ENCODE measurements around the gene ANO9. TPM values are rescaled to one million over a fixed set of nuclear protein-coding genes. Genes with fewer than 3 reads are reported as not detected.

Gene ANO9
- total and polyA plus RNA-seq, 8 donors, result 5.7 to 208 (median 31.6) TPM

- Histone ChIP-seq H3K27ac (no peak overlapping the region), H3K9me3 (no peaks in the 10 kb centered on the region), H3K4me3 (no peak overlapping the region), H3K36me3 (peaks cover 0 to 9% (median 3%) of the 10 kb centered on the region in 4 donors), H3K27me3 (peaks cover 0 to 24% (median 0%) of the 10 kb centered on the region in 3 donors), H3K4me1 (no peaks in the 10 kb centered on the region)
- WGBS, 5 donors, result 65 to 73% (median 73%) methylated on average over 4 to 25 of the region's 25 CpGs
- no peak for DNase-seq
- intact Hi-C loops (cut with DNase I; ENCODE audit: low total_unique reads), result no loop called here
- no peak for TF ChIP-seq EP300 (IDR thresholded peaks at IDR 0.05)
- TF ChIP-seq CTCF (IDR thresholded peaks at IDR 0.05), result no peak
These were observed 11.8 kb downstream of the ANO9 start for GRCh38 chr11:429931-430456.

GRCh38 chr11:429391-429790 lies 12.4 kb downstream of the ANO9 start:
- intact Hi-C loops (cut with DNase I; ENCODE audit: low total_unique reads), result no loop called here
- H3K36me3 ChIP-seq, result peaks cover 0 to 9% (median 3%) of the 10 kb centered on the region in 4 donors
- TF ChIP-seq POLR2AphosphoS5 (IDR thresholded peaks at IDR 0.05) (no peak), CTCF (IDR thresholded peaks at IDR 0.05) (no peak), POLR2A (IDR thresholded peaks at IDR 0.05) (no peak), EP300 (IDR thresholded peaks at IDR 0.05) (no peak)
- H3K4me1 ChIP-seq, result no peaks in the 10 kb centered on the region
- H3K9me3 ChIP-seq, result no peaks in the 10 kb centered on the region
- H3K27me3 ChIP-seq, result peaks cover 0 to 24% (median 0%) of the 10 kb centered on the region in 3 donors
- no peak overlapping the region for H3K27ac ChIP-seq
- no peak overlapping the region for H3K4me3 ChIP-seq
- 86 to 94% (median 91%) methylated on average over 23 to 27 of the region's 27 CpGs for WGBS, 5 donors
- no peak for DNase-seq

GRCh38 chr11:428295-428694 lies 13.5 kb downstream of the ANO9 start:
- H3K4me1 ChIP-seq, result no peaks in the 10 kb centered on the region
- no peaks in the 10 kb centered on the region for H3K9me3 ChIP-seq
- 93 to 96% (median 94%) methylated on average over 21 to 24 of the region's 24 CpGs for WGBS, 5 donors
- no peak overlapping the region for H3K27ac ChIP-seq
- peaks cover 0 to 34% (median 0%) of the 10 kb centered on the region in 3 donors for H3K27me3 ChIP-seq
- DNase-seq, result no peak
- no peak overlapping the region for H3K4me3 ChIP-seq
- intact Hi-C loops (cut with DNase I; ENCODE audit: low total_unique reads), result no loop called here
- TF ChIP-seq CTCF (IDR thresholded peaks at IDR 0.05) (no peak), EP300 (IDR thresholded peaks at IDR 0.05) (no peak), POLR2AphosphoS5 (IDR thresholded peaks at IDR 0.05) (no peak), POLR2A (IDR thresholded peaks at IDR 0.05) (no peak)
- H3K36me3 ChIP-seq, result peaks cover 0 to 9% (median 3%) of the 10 kb centered on the region in 4 donors

GRCh38 chr11:426851-427250 lies 15.0 kb downstream of the ANO9 start:
- TF ChIP-seq CTCF (IDR thresholded peaks at IDR 0.05) (no peak), EP300 (IDR thresholded peaks at IDR 0.05) (no peak), POLR2AphosphoS5 (IDR thresholded peaks at IDR 0.05) (no peak), POLR2A (IDR thresholded peaks at IDR 0.05) (no peak)
- Histone ChIP-seq H3K4me3 (no peak overlapping the region), H3K27ac (no peak overlapping the region), H3K4me1 (no peaks in the 10 kb centered on the region), H3K9me3 (no peaks in the 10 kb centered on the region), H3K36me3 (peaks cover 0 to 9% (median 3%) of the 10 kb centered on the region in 4 donors), H3K27me3 (peaks cover 0 to 26% (median 0%) of the 10 kb centered on the region in 3 donors)
- no peak for DNase-seq
- intact Hi-C loops (cut with DNase I; ENCODE audit: low total_unique reads), result no loop called here
- 90 to 93% (median 92%) methylated on average over 6 to 8 of the region's 8 CpGs for WGBS, 5 donors

All from stomach (tissue), 9 donors.